ENCODE results near the gene SFTA2. TPM values are rescaled to one million over a fixed set of nuclear protein-coding genes. Genes with fewer than 3 reads are reported as not detected.

SFTA2 gene
- total RNA-seq: not detected

GRCh38 chr6:30931969-30932645 is at the start of gene SFTA2:
Gene SFTA2, minus strand, starts transcription at chr6:30932170. Its CDS starts 74 bp downstream, at chr6:30932096.
- TF ChIP-seq CTCF (IDR thresholded peaks at IDR 0.05): no peak
- TF ChIP-seq POLR2A (IDR thresholded peaks at IDR 0.05): no peak
- no peak for TF ChIP-seq EP300 (IDR thresholded peaks at IDR 0.05; ENCODE audit: low read depth)
- no peak for TF ChIP-seq POLR2AphosphoS5 (IDR thresholded peaks at IDR 0.05)
- intact Hi-C loops (cut with DNase I; ENCODE audit: low total_unique reads) (no loop called here), in situ Hi-C loops (cut with MboI; ENCODE audit: low pct_ligation_motif_present in 1 of 4, low pct_unique_long_range_greater_than_20kb in 1 of 4, low sequenced_read_pairs in 3 of 4) (loop anchor here in 2 of 4 donors (10.0 to 25.0 kb wide), 2 partner anchors 113 to 130 kb away; no protein-coding TSS in a partner anchor)
- H3K27ac ChIP-seq: no peak within 1 kb of the TSS
- no peaks in the 10 kb centered on the region for H3K36me3 ChIP-seq
- 63 to 79% methylated on average over 4 to 7 of the region's 7 CpGs for WGBS, 2 donors (ENCODE audit: low coverage in 1 of 2)
- H3K27me3 ChIP-seq: no peaks in the 10 kb centered on the region
- H3K9me3 ChIP-seq: peaks cover 0 to 6% of the 10 kb centered on the region in 2 donors
- no peaks in the 10 kb centered on the region for H3K4me1 ChIP-seq
- no peak for DNase-seq
- H3K4me3 ChIP-seq: no peak within 1 kb of the TSS

GRCh38 chr6:30979690-30980089 is 47.7 kb upstream of the SFTA2 start:
- no peaks in the 10 kb centered on the region for H3K9me3 ChIP-seq
- peaks cover 21% of the 10 kb centered on the region for H3K27me3 ChIP-seq
- intact Hi-C loops (cut with DNase I; ENCODE audit: low total_unique reads): no loop called here
- DNase-seq: no peak
- WGBS, 2 donors (ENCODE audit: low coverage in 1 of 2): 59 to 67% methylated on average over 4 of the region's 4 CpGs
- H3K36me3 ChIP-seq: no peaks in the 10 kb centered on the region
- in situ Hi-C loops (cut with MboI; ENCODE audit: low pct_ligation_motif_present in 1 of 4, low pct_unique_long_range_greater_than_20kb in 1 of 4, low sequenced_read_pairs in 3 of 4): no loop called here
- no peak overlapping the region for H3K27ac ChIP-seq
- TF ChIP-seq CTCF (IDR thresholded peaks at IDR 0.05): no peak
- no peak for TF ChIP-seq POLR2AphosphoS5 (IDR thresholded peaks at IDR 0.05)
- no peak for TF ChIP-seq EP300 (IDR thresholded peaks at IDR 0.05; ENCODE audit: low read depth)
- TF ChIP-seq POLR2A (IDR thresholded peaks at IDR 0.05): no peak
- H3K4me3 ChIP-seq: no peak overlapping the region
- H3K4me1 ChIP-seq: peaks cover 0 to 5% (median 0%) of the 10 kb centered on the region in 4 donors

- no peak for TF ChIP-seq EP300 (IDR thresholded peaks at IDR 0.05; ENCODE audit: low read depth)
- no peak for TF ChIP-seq CTCF (IDR thresholded peaks at IDR 0.05)
- no peak for TF ChIP-seq POLR2A (IDR thresholded peaks at IDR 0.05)
- in situ Hi-C loops (cut with MboI; ENCODE audit: low pct_ligation_motif_present in 1 of 4, low pct_unique_long_range_greater_than_20kb in 1 of 4, low sequenced_read_pairs in 3 of 4): no loop called here
- Histone ChIP-seq H3K36me3 (no peaks in the 10 kb centered on the region), H3K27ac (no peak overlapping the region), H3K4me1 (peaks cover 0 to 5% (median 0%) of the 10 kb centered on the region in 4 donors), H3K4me3 (no peak overlapping the region), H3K9me3 (no peaks in the 10 kb centered on the region), H3K27me3 (peaks cover 18% of the 10 kb centered on the region)
- DNase-seq: no peak
- intact Hi-C loops (cut with DNase I; ENCODE audit: low total_unique reads): no loop called here
- 29 to 43% methylated on average over 1 of the region's 1 CpG for WGBS, 2 donors (ENCODE audit: low coverage in 1 of 2)
Measured at GRCh38 chr6:30979141-30979540, 47.2 kb upstream of the SFTA2 start.

GRCh38 chr6:30974490-30975252 is 42.7 kb upstream of the SFTA2 start:
- in situ Hi-C loops (cut with MboI; ENCODE audit: low pct_ligation_motif_present in 1 of 4, low pct_unique_long_range_greater_than_20kb in 1 of 4, low sequenced_read_pairs in 3 of 4): no loop called here
- H3K36me3 ChIP-seq: no peaks in the 10 kb centered on the region
- intact Hi-C loops (cut with DNase I; ENCODE audit: low total_unique reads): no loop called here
- TF ChIP-seq CTCF (IDR thresholded peaks at IDR 0.05) (no peak), POLR2AphosphoS5 (IDR thresholded peaks at IDR 0.05) (no peak), EP300 (IDR thresholded peaks at IDR 0.05; ENCODE audit: low read depth) (no peak), POLR2A (IDR thresholded peaks at IDR 0.05) (no peak)
- H3K4me1 ChIP-seq: no peaks in the 10 kb centered on the region
- no peaks in the 10 kb centered on the region for H3K9me3 ChIP-seq
- WGBS, 2 donors (ENCODE audit: low coverage in 1 of 2): 68 to 73% methylated on average over 4 of the region's 4 CpGs
- DNase-seq: no peak
- H3K4me3 ChIP-seq: no peak overlapping the region
- H3K27me3 ChIP-seq: no peaks in the 10 kb centered on the region
- H3K27ac ChIP-seq: no peak overlapping the region
